CD4-positive, alpha-beta T cell (primary cell): Measurements from ENCODE around the gene PSENEN. TPM values are rescaled to one million over a fixed set of nuclear protein-coding genes. Genes with fewer than 3 reads are reported as not detected.

Experiments used
- ATAC-seq: fragments of 200-7000 bp; cut with Tn5 transposase; one replicate; pipeline ENCODE4 v1.10.0; 2022; ENCODE audit warnings: mild to moderate bottlenecking; ENCODE audit not compliant: poor library complexity
- CTCF ChIA-PET: fragments of 350-600 bp; sonication (Branson Sonifier 250); formaldehyde crosslinking; loops from one replicate; lab custom pipeline; 2021; ENCODE audit warnings: antibody characterized with exemption, inconsistent platforms; lab: Charles Lee
- POLR2A ChIA-PET: fragments of 350-600 bp; sonication (Branson Sonifier 250); formaldehyde crosslinking; loops from one replicate; lab custom pipeline; 2021; ENCODE audit warnings: antibody characterized with exemption, inconsistent platforms; lab: Charles Lee
- DNase-seq, 14 experiments: peaks; one replicate each; pipeline ENCODE4 v3.0.0-alpha.2; 2013 to 2020; ENCODE audit warnings: mixed read lengths in 2 of 14
- H3K27ac ChIP-seq, 2 donors: one replicate each; pipeline versions ENCODE4 v1.5.1 to v1.7.0; 2013; ENCODE audit warnings: low read length in 2 of 2, low read depth in 1 of 2, mild to moderate bottlenecking in 1 of 2
- H3K27me3 ChIP-seq, 2 experiments: 1 replicate in 1 of 2; 2 replicates in 1 of 2; pipeline versions ENCODE4 v1.6.1 to v1.7.0; 2013; ENCODE audit warnings: low read length in 2 of 2, control low read depth in 1 of 2, mild to moderate bottlenecking in 1 of 2, moderate library complexity in 1 of 2; ENCODE audit not compliant: insufficient read depth in 2 of 2, control insufficient read depth in 1 of 2
- H3K36me3 ChIP-seq: one replicate; pipeline ENCODE4 v1.6.1; 2013; ENCODE audit warnings: low read length, control low read depth; ENCODE audit not compliant: insufficient read depth
- H3K4me1 ChIP-seq: one replicate; pipeline ENCODE4 v1.6.1; 2013; ENCODE audit warnings: low read length, control low read depth; ENCODE audit not compliant: insufficient read depth
- H3K4me3 ChIP-seq: one replicate; pipeline ENCODE4 v1.5.1; 2013; ENCODE audit warnings: mild to moderate bottlenecking, low read length, moderate library complexity
- H3K9me3 ChIP-seq, 2 experiments: 1 replicate in 1 of 2; 2 replicates in 1 of 2; pipeline versions ENCODE4 v1.6.1 to v1.7.0; 2013; ENCODE audit warnings: low read length in 2 of 2, mild to moderate bottlenecking in 2 of 2, control low read depth in 1 of 2, moderate library complexity in 1 of 2; ENCODE audit not compliant: control insufficient read depth in 1 of 2, insufficient read depth in 1 of 2
- H3K27ac Mint-ChIP-seq: one replicate; pipeline ENCODE4 v1.8.0; 2020; ENCODE audit warnings: mixed read lengths
- H3K27me3 Mint-ChIP-seq: one replicate; pipeline ENCODE4 v1.8.0; 2021; ENCODE audit warnings: mixed read lengths
- H3K36me3 Mint-ChIP-seq: one replicate; pipeline ENCODE4 v1.8.0; 2021; ENCODE audit warnings: low read depth, mixed read lengths
- H3K4me1 Mint-ChIP-seq: one replicate; pipeline ENCODE4 v1.8.0; 2021; ENCODE audit warnings: low read depth, mixed read lengths
- H3K4me3 Mint-ChIP-seq: one replicate; pipeline ENCODE4 v1.8.0; 2020; ENCODE audit warnings: mild to moderate bottlenecking, mixed read lengths
- H3K9me3 Mint-ChIP-seq: one replicate; pipeline ENCODE4 v1.8.0; 2020; ENCODE audit warnings: mixed read lengths
- intact Hi-C, 2 experiments: fragments of 100-400 bp; cut with DNase I in 1 of 2; cut with micrococcal nuclease in 1 of 2; formaldehyde crosslinking; loops; one replicate each; pipeline versions ENCODE4 v1.15.1 to v1.9.0; 2023 to 2025; cut with DNase I, micrococcal nuclease
- total RNA-seq, 174 experiments: library from RNA in 2 of 174; stranded (reverse) in 2 of 174; gene quantifications; one replicate each; pipeline ENCODE4 v1.2.3 and lab custom pipeline; 2021 to 2026
- TF ChIP-seq, protein P1 (sequence below): fragments of 200-600 bp; IDR thresholded peaks from one replicate; pipeline ENCODE4 v1.8.0; 2022; ENCODE audit warnings: antibody characterized with exemption, mild to moderate bottlenecking

PSENEN gene
- total RNA-seq, 2 experiments from 2014 or later = 7.3 to 9.4 TPM

DNA sequence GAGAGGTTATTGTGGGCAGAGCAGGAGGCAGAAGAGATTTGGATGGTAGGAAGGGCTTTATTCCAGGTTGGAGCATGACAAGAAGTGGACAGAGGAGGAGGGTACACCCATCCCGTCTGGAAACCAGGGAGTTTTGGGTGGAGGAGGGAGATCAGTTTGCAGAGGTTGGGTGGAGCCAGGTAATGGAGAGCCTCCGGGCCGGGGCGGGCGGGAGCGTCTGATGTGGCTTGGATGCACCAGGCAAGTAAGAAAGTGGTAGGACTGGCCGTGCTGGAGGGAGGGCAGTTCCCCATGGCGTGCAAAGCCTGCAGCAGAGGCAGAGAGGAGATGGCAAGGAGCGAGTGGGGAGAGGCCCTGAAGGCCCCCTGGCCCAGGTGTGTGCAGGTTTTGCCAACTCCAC, 14.1 kb upstream of the PSENEN start:
- intact Hi-C loops = no loop called here
- Mint-ChIP-seq H3K4me1 (peaks cover 12% of the 10 kb centered on the region), H3K27me3 (no peaks in the 10 kb centered on the region), H3K4me3 (no peak overlapping the region), H3K27ac (no peak overlapping the region), H3K36me3 (peaks cover 82% of the 10 kb centered on the region), H3K9me3 (no peaks in the 10 kb centered on the region)
- ChIA-PET CTCF (no interaction called here), POLR2A (interaction anchor here (1.2 kb wide), 1 partner anchor 13 kb away, joined by 3 read pairs; no protein-coding TSS in a partner anchor)
- TF ChIP-seq, protein P1, sequence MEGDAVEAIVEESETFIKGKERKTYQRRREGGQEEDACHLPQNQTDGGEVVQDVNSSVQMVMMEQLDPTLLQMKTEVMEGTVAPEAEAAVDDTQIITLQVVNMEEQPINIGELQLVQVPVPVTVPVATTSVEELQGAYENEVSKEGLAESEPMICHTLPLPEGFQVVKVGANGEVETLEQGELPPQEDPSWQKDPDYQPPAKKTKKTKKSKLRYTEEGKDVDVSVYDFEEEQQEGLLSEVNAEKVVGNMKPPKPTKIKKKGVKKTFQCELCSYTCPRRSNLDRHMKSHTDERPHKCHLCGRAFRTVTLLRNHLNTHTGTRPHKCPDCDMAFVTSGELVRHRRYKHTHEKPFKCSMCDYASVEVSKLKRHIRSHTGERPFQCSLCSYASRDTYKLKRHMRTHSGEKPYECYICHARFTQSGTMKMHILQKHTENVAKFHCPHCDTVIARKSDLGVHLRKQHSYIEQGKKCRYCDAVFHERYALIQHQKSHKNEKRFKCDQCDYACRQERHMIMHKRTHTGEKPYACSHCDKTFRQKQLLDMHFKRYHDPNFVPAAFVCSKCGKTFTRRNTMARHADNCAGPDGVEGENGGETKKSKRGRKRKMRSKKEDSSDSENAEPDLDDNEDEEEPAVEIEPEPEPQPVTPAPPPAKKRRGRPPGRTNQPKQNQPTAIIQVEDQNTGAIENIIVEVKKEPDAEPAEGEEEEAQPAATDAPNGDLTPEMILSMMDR = no peak
- H3K4me3 ChIP-seq = no peak overlapping the region
- no peak for DNase-seq
- H3K36me3 ChIP-seq = peaks cover 91% of the 10 kb centered on the region
- H3K27me3 ChIP-seq = no peaks in the 10 kb centered on the region
- no peak for ATAC-seq
- H3K4me1 ChIP-seq = peaks cover under 1% of the 10 kb centered on the region
- H3K27ac ChIP-seq = no peak overlapping the region
- H3K9me3 ChIP-seq = no peaks in the 10 kb centered on the region

DNA sequence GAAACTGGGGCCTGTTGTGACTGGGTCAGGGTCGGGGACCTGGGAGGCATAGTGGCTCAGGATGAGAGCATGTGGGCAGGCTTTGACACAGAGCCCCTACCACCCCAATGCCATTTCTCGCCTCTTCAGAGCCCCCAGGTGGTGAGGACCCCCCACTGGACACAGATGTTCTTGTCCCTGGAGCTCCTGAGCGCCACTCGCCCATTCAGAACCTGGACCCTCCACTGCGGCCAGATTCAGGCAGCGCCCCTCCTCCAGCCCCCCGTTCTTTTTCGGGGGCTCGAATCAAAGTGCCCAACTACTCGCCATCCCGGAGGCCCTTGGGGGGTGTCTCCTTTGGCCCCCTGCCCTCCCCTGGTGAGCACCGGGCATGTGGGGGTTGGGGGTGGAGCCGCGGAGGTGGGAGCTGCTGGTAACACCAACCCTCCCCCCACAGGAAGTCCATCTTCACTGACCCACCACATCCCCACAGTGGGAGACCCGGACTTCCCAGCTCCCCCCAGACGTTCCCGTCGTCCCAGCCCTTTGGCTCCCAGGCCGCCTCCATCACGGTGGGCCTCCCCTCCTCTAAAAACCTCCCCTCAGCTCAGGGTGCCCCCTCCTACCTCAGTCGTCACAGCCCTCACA, 13.6 kb upstream of the PSENEN start:
- DNase-seq = no peak
- CTCF ChIA-PET = no interaction called here

GRCh38 chr19:35732540-35733179, 12.8 kb upstream of the PSENEN start:
- Mint-ChIP-seq H3K4me3 (no peak overlapping the region), H3K9me3 (no peaks in the 10 kb centered on the region), H3K27me3 (no peaks in the 10 kb centered on the region), H3K27ac (no peak overlapping the region), H3K36me3 (peaks cover 83% of the 10 kb centered on the region), H3K4me1 (peaks cover 25% of the 10 kb centered on the region)
- peaks cover 14% of the 10 kb centered on the region for H3K4me1 ChIP-seq
- no peak overlapping the region for H3K27ac ChIP-seq
- no peaks in the 10 kb centered on the region for H3K27me3 ChIP-seq
- H3K4me3 ChIP-seq = no peak overlapping the region
- ATAC-seq (no peak), DNase-seq (no peak)
- no peaks in the 10 kb centered on the region for H3K9me3 ChIP-seq
- POLR2A ChIA-PET = no interaction called here
- intact Hi-C loops = no loop called here
- TF ChIP-seq, protein P1 = no peak
- CTCF ChIA-PET = no interaction called here
- H3K36me3 ChIP-seq = peaks cover 90% of the 10 kb centered on the region

More for the DNA sequence above, 13.6 kb upstream of the PSENEN start:
- Histone ChIP-seq H3K9me3 (no peaks in the 10 kb centered on the region), H3K36me3 (peaks cover 91% of the 10 kb centered on the region), H3K27ac (no peak overlapping the region), H3K4me3 (no peak overlapping the region), H3K27me3 (no peaks in the 10 kb centered on the region), H3K4me1 (peaks cover 6% of the 10 kb centered on the region)
- H3K36me3 Mint-ChIP-seq = peaks cover 82% of the 10 kb centered on the region
- no peak overlapping the region for H3K27ac Mint-ChIP-seq
- POLR2A ChIA-PET = interaction anchor here (1.2 kb wide), 1 partner anchor 13 kb away, joined by 3 read pairs; no protein-coding TSS in a partner anchor
- TF ChIP-seq, protein P1 = no peak
- ATAC-seq = no peak
- intact Hi-C loops = no loop called here
- no peaks in the 10 kb centered on the region for H3K9me3 Mint-ChIP-seq
- H3K27me3 Mint-ChIP-seq = no peaks in the 10 kb centered on the region
- no peak overlapping the region for H3K4me3 Mint-ChIP-seq
- peaks cover 18% of the 10 kb centered on the region for H3K4me1 Mint-ChIP-seq
